Suprapubic skin (tissue), 3 donors: ENCODE measurements around the gene TSC22D1.
"Not testable (repeated sequence)": the region's sequence is repeated elsewhere in the genome, so short reads cannot be mapped to it uniquely, and the experiment has no call there.

ENCODE experiments used
- EP300 ChIP-seq: sonication (generic); formaldehyde crosslinking; IDR thresholded peaks from one replicate; pipeline ENCODE4 v1.6.1; 2017; ENCODE audit warnings: antibody characterized with exemption
- POLR2A ChIP-seq, 2 donors: fragments of 450-650 bp; IDR thresholded peaks; one replicate each; pipeline ENCODE4 v1.6.1; 2017; ENCODE audit warnings: antibody characterized with exemption in 2 of 2, mild to moderate bottlenecking in 2 of 2, moderate library complexity in 2 of 2
- TF ChIP-seq, protein P1 (sequence below), 2 donors: fragments of 200-600 bp in 1 of 2; fragments of 450-650 bp in 1 of 2; sonication (generic) in 1 of 2; IDR thresholded peaks; one replicate each; pipeline ENCODE4 v1.5.1; 2016 to 2019; ENCODE audit warnings: antibody characterized with exemption in 2 of 2, mild to moderate bottlenecking in 1 of 2, moderate library complexity in 1 of 2

DNA sequence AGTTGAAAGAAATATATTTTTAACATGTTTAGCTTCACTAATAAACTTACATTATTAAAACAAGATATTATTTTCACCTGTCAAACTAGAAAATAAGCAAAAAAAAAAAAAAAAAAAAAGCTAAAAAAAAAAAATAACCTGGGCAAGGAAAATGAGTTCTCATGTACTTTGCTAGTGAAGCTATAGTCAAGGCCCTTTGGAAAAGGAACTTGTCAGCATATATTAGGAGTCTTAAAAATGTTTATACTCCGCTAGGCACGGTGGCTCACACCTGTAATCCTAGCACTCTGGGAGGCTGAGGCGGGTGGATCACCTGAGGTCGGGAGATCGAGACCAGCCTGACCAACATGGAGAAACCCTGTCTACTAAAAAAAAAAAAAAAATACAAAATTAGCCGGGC lies 66.3 kb downstream of the TSC22D1 start:
- TF ChIP-seq, protein P1, sequence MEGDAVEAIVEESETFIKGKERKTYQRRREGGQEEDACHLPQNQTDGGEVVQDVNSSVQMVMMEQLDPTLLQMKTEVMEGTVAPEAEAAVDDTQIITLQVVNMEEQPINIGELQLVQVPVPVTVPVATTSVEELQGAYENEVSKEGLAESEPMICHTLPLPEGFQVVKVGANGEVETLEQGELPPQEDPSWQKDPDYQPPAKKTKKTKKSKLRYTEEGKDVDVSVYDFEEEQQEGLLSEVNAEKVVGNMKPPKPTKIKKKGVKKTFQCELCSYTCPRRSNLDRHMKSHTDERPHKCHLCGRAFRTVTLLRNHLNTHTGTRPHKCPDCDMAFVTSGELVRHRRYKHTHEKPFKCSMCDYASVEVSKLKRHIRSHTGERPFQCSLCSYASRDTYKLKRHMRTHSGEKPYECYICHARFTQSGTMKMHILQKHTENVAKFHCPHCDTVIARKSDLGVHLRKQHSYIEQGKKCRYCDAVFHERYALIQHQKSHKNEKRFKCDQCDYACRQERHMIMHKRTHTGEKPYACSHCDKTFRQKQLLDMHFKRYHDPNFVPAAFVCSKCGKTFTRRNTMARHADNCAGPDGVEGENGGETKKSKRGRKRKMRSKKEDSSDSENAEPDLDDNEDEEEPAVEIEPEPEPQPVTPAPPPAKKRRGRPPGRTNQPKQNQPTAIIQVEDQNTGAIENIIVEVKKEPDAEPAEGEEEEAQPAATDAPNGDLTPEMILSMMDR (IDR thresholded peaks at IDR 0.05) = not testable (repeated sequence)
- TF ChIP-seq POLR2A (IDR thresholded peaks at IDR 0.05); EP300: not testable (repeated sequence)
